Thyroid gland (tissue), 4 donors: ENCODE measurements around the gene MZF1. TPM values are rescaled to one million over a fixed set of nuclear protein-coding genes. Genes with fewer than 3 reads are reported as not detected.

Source experiments
- DNase-seq, 2 donors: peaks; one replicate each; pipeline ENCODE4 v3.0.0-alpha.2; 2019
- H3K27ac ChIP-seq, 3 donors: fragments of 200-600 bp; sonication (generic); 1 replicate in 2 of 3; 2 replicates in 1 of 3; pipeline ENCODE4 v1.5.1; 2016 to 2019; ENCODE audit warnings: mild to moderate bottlenecking in 1 of 3, moderate library complexity in 1 of 3
- H3K27me3 ChIP-seq: fragments of 200-600 bp; sonication (generic); one replicate; pipeline ENCODE4 v1.5.1; 2019
- H3K36me3 ChIP-seq, 2 donors: fragments of 200-600 bp; sonication (generic); one replicate each; pipeline ENCODE4 v1.5.1; 2016 to 2019
- H3K4me1 ChIP-seq, 2 donors: fragments of 200-600 bp; sonication (generic); one replicate each; pipeline ENCODE4 v1.5.1; 2017 to 2019
- H3K4me3 ChIP-seq, 3 donors: fragments of 200-600 bp; sonication (generic); replicated peaks in 1 of 3; 1 replicate in 2 of 3; 2 replicates in 1 of 3; pipeline ENCODE4 v1.5.1; 2016; ENCODE audit warnings: mild to moderate bottlenecking in 1 of 3
- H3K9me3 ChIP-seq: fragments of 200-600 bp; sonication (generic); one replicate; pipeline ENCODE4 v1.5.1; 2017
- POLR2A ChIP-seq, 2 donors: fragments of 450-650 bp; IDR thresholded peaks; one replicate each; pipeline ENCODE4 v1.6.1; 2017; ENCODE audit warnings: antibody characterized with exemption in 2 of 2, mild to moderate bottlenecking in 2 of 2, moderate library complexity in 1 of 2
- WGBS, 2 donors: methylation state at CpG; one replicate each; pipeline ENCODE4 v1.1.5; 2017; 5-methylcytosine and 5-hydroxymethylcytosine counted together
- intact Hi-C: fragments of 100-400 bp; cut with DNase I; formaldehyde crosslinking; loops from one replicate; pipeline ENCODE4 v1.15.1; 2023
- total RNA-seq, 4 donors: library from RNA; depleted of rRNA; stranded (reverse); fragments of >200 nt; gene quantifications; one replicate each; pipeline ENCODE4 v1.2.3, GENCODE V29; 2016
- TF ChIP-seq, protein P1 (sequence below), 6 experiments: fragments of 200-600 bp in 3 of 6; fragments of 450-650 bp in 3 of 6; sonication (generic) in 3 of 6; IDR thresholded peaks; one replicate each; pipeline ENCODE4 v1.5.1; 2016 to 2019; ENCODE audit warnings: antibody characterized with exemption in 6 of 6, mild to moderate bottlenecking in 2 of 6, inconsistent platforms in 1 of 6, moderate library complexity in 1 of 6

MZF1 gene
- total RNA-seq, 4 donors from 2014 or later, result 55.0 to 82.7 (median 70.5) TPM

DNA sequence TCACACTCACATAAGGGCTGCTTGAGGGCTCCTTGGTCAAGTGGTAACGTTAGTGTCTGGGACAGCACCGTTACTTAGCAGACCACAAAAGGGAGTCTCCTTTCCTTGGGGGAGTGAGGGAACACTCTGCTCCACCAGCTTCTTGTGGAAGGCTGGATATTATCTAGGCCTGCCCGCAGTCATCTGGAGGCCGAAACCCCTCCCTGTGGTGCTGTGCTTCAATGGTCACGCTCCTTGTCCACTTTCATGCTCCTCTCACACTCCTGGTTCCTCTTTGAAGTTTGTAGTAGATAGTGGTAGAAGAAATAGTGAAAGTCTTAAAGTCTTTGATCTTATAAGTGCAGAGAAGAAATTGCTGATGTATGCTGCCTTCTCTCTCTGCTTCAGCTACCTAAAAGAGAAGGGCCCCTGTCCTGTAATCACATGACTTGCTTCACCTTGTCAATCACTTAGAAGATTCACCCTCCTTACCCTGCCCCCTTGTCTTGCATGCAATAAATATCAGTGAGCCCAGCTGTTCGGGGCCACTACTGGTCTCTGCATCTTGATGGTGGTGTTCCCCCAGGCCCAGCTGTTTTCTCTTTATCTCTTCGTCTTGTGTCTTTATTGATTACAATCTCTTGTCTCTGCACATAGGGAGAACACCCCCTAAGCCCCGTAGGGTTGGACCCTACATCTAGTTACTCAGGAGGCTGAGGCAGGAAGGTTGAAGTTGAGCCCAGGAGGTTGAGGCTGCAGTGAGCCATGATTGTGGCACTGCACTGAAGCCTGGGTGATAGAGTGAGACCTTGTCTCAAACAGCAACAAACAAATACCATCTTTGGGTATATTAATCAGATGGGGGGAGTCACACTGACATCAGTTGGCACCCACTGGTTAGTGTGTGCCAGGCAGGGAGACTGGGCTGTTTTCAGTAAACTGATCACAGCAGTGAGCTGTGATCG is 11.6 kb upstream of the MZF1 start:
- Histone ChIP-seq H3K4me1 (peaks cover 0 to 10% of the 10 kb centered on the region in 2 donors), H3K9me3 (no peaks in the 10 kb centered on the region), H3K4me3 (no peak overlapping the region), H3K27ac (no peak overlapping the region), H3K27me3 (no peaks in the 10 kb centered on the region), H3K36me3 (peaks cover 6 to 10% of the 10 kb centered on the region in 2 donors)
- WGBS, 2 donors, result 83 to 85% methylated on average over 9 of the region's 9 CpGs
- intact Hi-C loops, result no loop called here
- TF ChIP-seq, protein P1, sequence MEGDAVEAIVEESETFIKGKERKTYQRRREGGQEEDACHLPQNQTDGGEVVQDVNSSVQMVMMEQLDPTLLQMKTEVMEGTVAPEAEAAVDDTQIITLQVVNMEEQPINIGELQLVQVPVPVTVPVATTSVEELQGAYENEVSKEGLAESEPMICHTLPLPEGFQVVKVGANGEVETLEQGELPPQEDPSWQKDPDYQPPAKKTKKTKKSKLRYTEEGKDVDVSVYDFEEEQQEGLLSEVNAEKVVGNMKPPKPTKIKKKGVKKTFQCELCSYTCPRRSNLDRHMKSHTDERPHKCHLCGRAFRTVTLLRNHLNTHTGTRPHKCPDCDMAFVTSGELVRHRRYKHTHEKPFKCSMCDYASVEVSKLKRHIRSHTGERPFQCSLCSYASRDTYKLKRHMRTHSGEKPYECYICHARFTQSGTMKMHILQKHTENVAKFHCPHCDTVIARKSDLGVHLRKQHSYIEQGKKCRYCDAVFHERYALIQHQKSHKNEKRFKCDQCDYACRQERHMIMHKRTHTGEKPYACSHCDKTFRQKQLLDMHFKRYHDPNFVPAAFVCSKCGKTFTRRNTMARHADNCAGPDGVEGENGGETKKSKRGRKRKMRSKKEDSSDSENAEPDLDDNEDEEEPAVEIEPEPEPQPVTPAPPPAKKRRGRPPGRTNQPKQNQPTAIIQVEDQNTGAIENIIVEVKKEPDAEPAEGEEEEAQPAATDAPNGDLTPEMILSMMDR (IDR thresholded peaks at IDR 0.05), result no peak
- no peak for TF ChIP-seq POLR2A (IDR thresholded peaks at IDR 0.05)
- no peak for DNase-seq

DNA sequence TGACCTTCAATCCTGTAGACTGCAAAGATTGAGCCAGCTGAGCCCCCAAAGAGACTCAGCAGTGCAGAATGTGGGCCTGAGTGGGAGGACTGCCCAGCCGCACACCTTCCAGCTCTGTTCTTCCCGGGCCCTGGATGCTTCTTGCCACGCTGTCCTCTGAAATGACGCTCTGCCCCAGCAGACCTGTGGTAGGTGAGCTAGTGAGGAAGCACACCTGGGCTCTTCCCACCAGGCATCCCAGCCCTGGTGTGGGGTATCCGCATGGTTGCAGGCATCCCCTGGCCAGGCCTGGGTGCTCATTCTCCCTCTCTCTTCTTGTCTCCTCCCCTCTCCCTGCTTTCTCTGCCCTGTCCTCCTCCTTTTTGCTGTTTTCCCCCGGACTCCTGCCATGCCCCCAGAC is 9.8 kb upstream of the MZF1 start:
- no peak overlapping the region for H3K4me3 ChIP-seq
- H3K4me1 ChIP-seq, result peaks cover 0 to 10% of the 10 kb centered on the region in 2 donors
- H3K9me3 ChIP-seq, result no peaks in the 10 kb centered on the region
- H3K27me3 ChIP-seq, result no peaks in the 10 kb centered on the region
- no peak for DNase-seq
- intact Hi-C loops, result no loop called here
- peaks cover 6 to 10% of the 10 kb centered on the region in 2 donors for H3K36me3 ChIP-seq
- 94 to 96% methylated on average over 6 of the region's 6 CpGs for WGBS, 2 donors
- no peak overlapping the region for H3K27ac ChIP-seq
- TF ChIP-seq, protein P1 (IDR thresholded peaks at IDR 0.05), result no peak

DNA sequence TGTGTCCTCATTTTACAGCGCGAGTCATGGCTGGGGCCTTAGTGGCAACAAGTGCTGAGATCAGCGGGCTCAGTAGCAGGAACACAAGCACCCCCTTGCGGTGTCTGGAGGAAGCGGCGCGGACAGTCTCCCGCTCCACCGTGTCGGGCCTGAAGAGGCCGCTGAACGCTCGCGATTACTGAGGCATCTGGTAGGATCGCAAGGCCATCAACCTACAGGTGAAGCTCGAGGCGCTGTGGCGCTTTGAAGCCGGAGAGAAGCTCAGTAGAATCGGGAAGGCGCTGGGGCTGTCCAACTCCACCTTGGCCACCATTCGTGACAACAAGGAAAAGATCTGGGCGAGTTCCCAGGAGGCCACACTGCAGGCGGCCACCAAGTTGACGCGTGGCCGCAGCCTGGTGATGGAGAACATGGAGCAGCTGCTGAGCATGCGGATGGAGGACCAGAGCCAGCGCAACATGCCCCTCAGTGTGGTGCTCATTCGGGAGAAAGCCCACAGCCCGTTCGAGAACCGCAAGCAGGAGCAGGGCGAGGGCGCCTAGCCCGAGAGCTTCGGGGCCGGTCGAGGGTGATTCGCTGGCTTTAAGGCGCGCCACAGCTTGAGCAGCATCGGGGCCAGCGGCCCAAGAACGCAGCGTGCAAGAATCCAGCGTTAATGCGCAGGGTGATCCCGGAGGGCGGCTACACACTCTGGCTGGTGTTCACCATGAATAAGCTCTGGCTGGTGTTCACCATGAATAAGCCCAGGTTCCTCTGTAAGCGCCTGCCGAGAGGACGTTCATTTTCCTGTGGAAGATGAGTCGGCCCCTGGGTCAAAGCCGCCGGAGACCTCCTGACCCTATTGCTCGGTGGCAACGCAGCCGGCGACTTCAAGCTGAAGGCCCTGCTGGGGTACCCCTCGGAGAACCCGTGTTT is 8.3 kb upstream of the MZF1 start:
- H3K27me3 ChIP-seq, result no peaks in the 10 kb centered on the region
- TF ChIP-seq, protein P1 (IDR thresholded peaks at IDR 0.05), result peak; percentile 62 to 92 (median 88)
- no peak for TF ChIP-seq POLR2A (IDR thresholded peaks at IDR 0.05)
- H3K36me3 ChIP-seq, result peaks cover 6 to 10% of the 10 kb centered on the region in 2 donors
- DNase-seq, result peak; percentile 84 to 87
- H3K4me1 ChIP-seq, result peaks cover 0 to 10% of the 10 kb centered on the region in 2 donors
- H3K9me3 ChIP-seq, result no peaks in the 10 kb centered on the region
- intact Hi-C loops, result no loop called here
- peak overlapping the region; percentile 16 to 45 (median 39) for H3K27ac ChIP-seq
- 79% methylated on average over 49 to 52 of the region's 62 CpGs for WGBS, 2 donors
- no peak overlapping the region for H3K4me3 ChIP-seq

DNA sequence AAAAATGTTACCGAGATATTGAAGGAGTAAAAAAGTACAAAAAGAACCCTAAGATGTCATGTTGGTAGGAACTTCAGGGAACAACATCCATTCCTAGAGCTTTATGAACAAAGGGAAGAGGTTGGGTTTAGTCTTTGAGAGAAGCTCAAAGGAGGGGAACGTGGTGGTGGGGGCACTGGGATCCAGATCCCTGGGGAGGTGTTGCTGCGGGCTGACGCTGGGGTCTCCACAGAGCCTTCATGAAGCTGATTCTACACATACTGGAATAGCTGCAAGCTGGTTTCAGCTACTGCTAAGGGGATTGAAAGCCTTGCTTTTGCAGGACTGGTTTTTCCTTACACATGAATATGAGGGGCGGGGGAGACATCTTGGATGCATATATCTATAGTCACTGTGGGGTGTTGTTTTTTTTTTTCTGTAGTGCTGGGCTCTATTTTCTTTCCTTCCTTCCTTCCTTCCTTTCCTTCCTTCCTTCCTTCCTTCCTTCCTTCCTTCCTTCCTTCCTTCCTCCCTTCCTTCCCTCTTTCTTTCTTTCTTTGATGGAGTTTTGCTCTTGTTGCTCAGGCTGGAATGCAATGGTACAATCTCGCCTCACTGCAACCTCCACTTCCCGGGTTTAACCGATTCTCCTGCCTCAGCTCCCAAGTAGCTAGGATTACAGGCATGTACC is 6.5 kb upstream of the MZF1 start:
- intact Hi-C loops, result no loop called here
- H3K27me3 ChIP-seq, result no peaks in the 10 kb centered on the region
- peaks cover 6 to 10% of the 10 kb centered on the region in 2 donors for H3K36me3 ChIP-seq
- peaks cover under 1 to 14% of the 10 kb centered on the region in 2 donors for H3K4me1 ChIP-seq
- no peak for DNase-seq
- 92 to 93% methylated on average over 8 of the region's 8 CpGs for WGBS, 2 donors
- no peaks in the 10 kb centered on the region for H3K9me3 ChIP-seq
- no peak overlapping the region for H3K27ac ChIP-seq
- TF ChIP-seq, protein P1 (IDR thresholded peaks at IDR 0.05), result no peak
- no peak for TF ChIP-seq POLR2A (IDR thresholded peaks at IDR 0.05)
- no peak overlapping the region for H3K4me3 ChIP-seq
